Stromal cell of bone marrow (primary cell): ENCODE measurements around the gene CIITA.
A peak's percentile ranks its signal among the peaks of the same experiment; 100 is the strongest.

ENCODE experiments used
- DNase-seq: peaks from one replicate; pipeline ENCODE4 v3.0.0-alpha.2; 2012; ENCODE audit warnings: low read depth

The CIITA gene

GRCh38 chr16:10979717-10980601 is 103.0 kb downstream of the CIITA start:
- no peak for DNase-seq

DNA sequence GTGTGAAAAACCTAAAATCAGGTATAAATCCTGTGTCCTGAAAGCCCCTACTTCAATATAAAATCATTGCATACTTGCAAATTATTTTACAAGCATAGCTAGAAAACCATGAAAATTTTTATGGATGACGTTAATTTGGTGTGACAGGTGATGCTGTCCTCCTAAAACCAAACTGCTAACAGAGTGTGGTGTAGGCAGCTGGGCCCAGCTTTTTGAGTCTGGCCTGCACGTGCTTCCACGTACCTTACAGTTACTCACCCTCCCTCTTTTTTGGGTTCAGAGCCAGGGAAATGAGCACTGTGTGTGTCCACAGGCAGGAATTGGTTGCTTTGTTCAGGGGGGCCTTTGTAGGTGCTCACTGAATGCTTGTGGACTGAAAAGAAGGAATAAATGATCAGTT is 103.8 kb downstream of the CIITA start:
- no peak for DNase-seq

GRCh38 chr16:10981697-10982216 is 104.8 kb downstream of the CIITA start:
- no peak for DNase-seq

- no peak for DNase-seq
Measured at GRCh38 chr16:10982465-10983150, 105.6 kb downstream of the CIITA start.

GRCh38 chr16:10983159-10983558 is 106.2 kb downstream of the CIITA start:
- DNase-seq = no peak

- peak; percentile 65 for DNase-seq
Measured at GRCh38 chr16:10984509-10984908, 107.5 kb downstream of the CIITA start.
